ENCODE measurements around the gene ENG.

ENG gene

DNA sequence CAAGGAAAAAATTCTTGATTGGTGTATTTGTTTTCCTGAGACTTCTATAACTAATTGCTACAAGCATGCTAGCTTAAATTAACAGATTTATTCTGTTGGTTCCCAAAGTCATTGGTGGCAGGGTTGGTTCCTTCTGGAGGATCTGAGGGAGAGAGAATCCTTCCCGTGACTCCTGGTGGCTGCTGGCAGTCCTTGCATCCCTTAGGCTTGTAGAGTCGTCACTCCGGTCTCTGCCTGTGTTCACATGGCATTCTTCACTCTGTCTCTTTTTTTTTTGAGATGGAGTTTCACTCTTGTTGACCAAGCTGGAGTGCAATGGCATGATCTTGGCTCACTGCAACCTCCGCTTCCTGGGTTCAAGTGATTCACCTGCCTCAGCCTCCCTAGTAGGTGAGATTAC is 63.4 kb downstream of the ENG start:
- peaks cover 18% of the 10 kb centered on the region for H3K4me1 ChIP-seq (ENCODE audit: insufficient read depth, insufficient read length)
- H3K9me3 ChIP-seq (ENCODE audit: insufficient read depth, low read length) = no peaks in the 10 kb centered on the region
- DNase-seq (ENCODE audit: low read depth, low spot score) = no peak
- H3K9ac ChIP-seq (ENCODE audit: insufficient read length, low read depth) = no peak overlapping the region
- no peak overlapping the region for H3K4me3 ChIP-seq (ENCODE audit: insufficient read length, low read depth)
- no peak for TF ChIP-seq ZNF274 (IDR thresholded peaks at IDR 0.05; ENCODE audit: low read depth, low read length)
- no peak for TF ChIP-seq SUZ12 (IDR thresholded peaks at IDR 0.05; ENCODE audit: extremely low read depth, insufficient read depth, insufficient read length)
- TF ChIP-seq YY1 (IDR thresholded peaks at IDR 0.05; ENCODE audit: insufficient read depth, insufficient read length) = no peak
- peaks cover 72% of the 10 kb centered on the region for H3K36me3 ChIP-seq (ENCODE audit: insufficient read depth, insufficient read length, low read length)
- no peaks in the 10 kb centered on the region for H3K27me3 ChIP-seq (ENCODE audit: insufficient read depth, insufficient read length)

GRCh38 chr9:127790094-127790855 is 64.2 kb downstream of the ENG start:
- no peak overlapping the region for H3K4me3 ChIP-seq (ENCODE audit: insufficient read length, low read depth)
- no peak for DNase-seq (ENCODE audit: low read depth, low spot score)

GRCh38 chr9:127789179-127789578 is 65.3 kb downstream of the ENG start:
- Histone ChIP-seq H3K27me3 (ENCODE audit: insufficient read depth, insufficient read length) (no peaks in the 10 kb centered on the region), H3K36me3 (ENCODE audit: insufficient read depth, insufficient read length, low read length) (peaks cover 72% of the 10 kb centered on the region), H3K4me3 (ENCODE audit: insufficient read length, low read depth) (no peak overlapping the region), H3K9me3 (ENCODE audit: insufficient read depth, low read length) (no peaks in the 10 kb centered on the region), H3K4me1 (ENCODE audit: insufficient read depth, insufficient read length) (peaks cover 20% of the 10 kb centered on the region), H3K9ac (ENCODE audit: insufficient read length, low read depth) (no peak overlapping the region)
- TF ChIP-seq YY1 (IDR thresholded peaks at IDR 0.05; ENCODE audit: insufficient read depth, insufficient read length) (no peak), SUZ12 (IDR thresholded peaks at IDR 0.05; ENCODE audit: extremely low read depth, insufficient read depth, insufficient read length) (no peak), ZNF274 (IDR thresholded peaks at IDR 0.05; ENCODE audit: low read depth, low read length) (no peak)
- no peak for DNase-seq (ENCODE audit: low read depth, low spot score)

More at GRCh38 chr9:127790094-127790855, 64.2 kb downstream of the ENG start:
- H3K9ac ChIP-seq (ENCODE audit: insufficient read length, low read depth) = no peak overlapping the region
- no peaks in the 10 kb centered on the region for H3K27me3 ChIP-seq (ENCODE audit: insufficient read depth, insufficient read length)
- no peak for TF ChIP-seq SUZ12 (IDR thresholded peaks at IDR 0.05; ENCODE audit: extremely low read depth, insufficient read depth, insufficient read length)
- no peak for TF ChIP-seq ZNF274 (IDR thresholded peaks at IDR 0.05; ENCODE audit: low read depth, low read length)
- no peak for TF ChIP-seq YY1 (IDR thresholded peaks at IDR 0.05; ENCODE audit: insufficient read depth, insufficient read length)
- peaks cover 18% of the 10 kb centered on the region for H3K4me1 ChIP-seq (ENCODE audit: insufficient read depth, insufficient read length)
- peaks cover 72% of the 10 kb centered on the region for H3K36me3 ChIP-seq (ENCODE audit: insufficient read depth, insufficient read length, low read length)
- H3K9me3 ChIP-seq (ENCODE audit: insufficient read depth, low read length) = no peaks in the 10 kb centered on the region

DNA sequence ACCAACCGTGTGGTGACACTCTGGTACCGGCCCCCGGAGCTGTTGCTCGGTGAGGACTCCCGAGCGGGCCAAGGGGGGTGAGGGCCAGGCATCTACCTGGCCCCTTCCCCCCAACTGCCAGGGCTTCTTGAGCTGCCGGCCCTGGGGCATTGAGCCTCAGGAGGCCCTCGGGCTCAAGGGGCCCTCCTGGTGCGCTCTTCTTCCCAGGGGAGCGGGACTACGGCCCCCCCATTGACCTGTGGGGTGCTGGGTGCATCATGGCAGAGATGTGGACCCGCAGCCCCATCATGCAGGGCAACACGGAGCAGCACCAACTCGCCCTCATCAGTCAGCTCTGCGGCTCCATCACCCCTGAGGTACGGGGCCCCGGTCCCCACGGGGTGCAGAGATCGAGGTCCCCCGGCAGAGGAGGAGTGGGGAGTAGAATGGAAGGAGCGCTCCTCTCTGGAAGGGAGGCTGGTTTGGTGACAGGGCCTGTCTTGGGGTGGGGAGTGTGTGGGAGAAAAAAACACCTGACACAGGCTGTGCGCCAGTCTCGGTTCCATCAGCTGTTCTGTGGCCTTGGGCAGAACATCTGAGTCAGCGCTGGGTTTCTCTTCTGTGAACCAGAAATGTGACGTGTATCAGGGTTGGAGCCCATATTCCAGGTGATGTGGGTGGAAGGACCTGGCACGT is 66.0 kb downstream of the ENG start:
- no peaks in the 10 kb centered on the region for H3K9me3 ChIP-seq (ENCODE audit: insufficient read depth, low read length)
- H3K9ac ChIP-seq (ENCODE audit: insufficient read length, low read depth) = peak overlapping the region; percentile 22
- peaks cover 20% of the 10 kb centered on the region for H3K4me1 ChIP-seq (ENCODE audit: insufficient read depth, insufficient read length)
- TF ChIP-seq YY1 (IDR thresholded peaks at IDR 0.05; ENCODE audit: insufficient read depth, insufficient read length) (no peak), SUZ12 (IDR thresholded peaks at IDR 0.05; ENCODE audit: extremely low read depth, insufficient read depth, insufficient read length) (no peak), ZNF274 (IDR thresholded peaks at IDR 0.05; ENCODE audit: low read depth, low read length) (no peak)
- H3K4me3 ChIP-seq (ENCODE audit: insufficient read length, low read depth) = no peak overlapping the region
- peaks cover 68% of the 10 kb centered on the region for H3K36me3 ChIP-seq (ENCODE audit: insufficient read depth, insufficient read length, low read length)
- no peak for DNase-seq (ENCODE audit: low read depth, low spot score)
- no peaks in the 10 kb centered on the region for H3K27me3 ChIP-seq (ENCODE audit: insufficient read depth, insufficient read length)

GRCh38 chr9:127786773-127787104 is 67.7 kb downstream of the ENG start:
- H3K4me3 ChIP-seq (ENCODE audit: insufficient read length, low read depth) = peak overlapping the region; percentile 97
- peak overlapping the region; percentile 100 for H3K9ac ChIP-seq (ENCODE audit: insufficient read length, low read depth)
- TF ChIP-seq ZNF274 (IDR thresholded peaks at IDR 0.05; ENCODE audit: low read depth, low read length) = no peak
- no peak for TF ChIP-seq YY1 (IDR thresholded peaks at IDR 0.05; ENCODE audit: insufficient read depth, insufficient read length)
- no peak for TF ChIP-seq SUZ12 (IDR thresholded peaks at IDR 0.05; ENCODE audit: extremely low read depth, insufficient read depth, insufficient read length)
- no peaks in the 10 kb centered on the region for H3K27me3 ChIP-seq (ENCODE audit: insufficient read depth, insufficient read length)
- H3K4me1 ChIP-seq (ENCODE audit: insufficient read depth, insufficient read length) = peaks cover 24% of the 10 kb centered on the region
- no peak for DNase-seq (ENCODE audit: low read depth, low spot score)
- H3K36me3 ChIP-seq (ENCODE audit: insufficient read depth, insufficient read length, low read length) = peaks cover 51% of the 10 kb centered on the region
- no peaks in the 10 kb centered on the region for H3K9me3 ChIP-seq (ENCODE audit: insufficient read depth, low read length)

GRCh38 chr9:127785933-127786772 is 68.3 kb downstream of the ENG start, which contains the start of gene CDK9:
Gene CDK9, plus strand, starts transcription at chr9:127786034. Its CDS starts 115 bp downstream, at chr9:127786149.
- H3K36me3 ChIP-seq (ENCODE audit: insufficient read depth, insufficient read length, low read length) = peaks cover 46% of the 10 kb centered on the region
- H3K9ac ChIP-seq (ENCODE audit: insufficient read length, low read depth) = peak within 1 kb of the TSS; percentile 100
- peaks cover 24% of the 10 kb centered on the region for H3K4me1 ChIP-seq (ENCODE audit: insufficient read depth, insufficient read length)
- no peaks in the 10 kb centered on the region for H3K9me3 ChIP-seq (ENCODE audit: insufficient read depth, low read length)
- TF ChIP-seq ZNF274 (IDR thresholded peaks at IDR 0.05; ENCODE audit: low read depth, low read length) (no peak), YY1 (IDR thresholded peaks at IDR 0.05; ENCODE audit: insufficient read depth, insufficient read length) (no peak)
- H3K27me3 ChIP-seq (ENCODE audit: insufficient read depth, insufficient read length) = no peaks in the 10 kb centered on the region
- DNase-seq (ENCODE audit: low read depth, low spot score) = peak; percentile 85
- H3K4me3 ChIP-seq (ENCODE audit: insufficient read length, low read depth) = peak within 1 kb of the TSS; percentile 97
